H1 (cell line): Measurements from ENCODE around the gene CCDC14. TPM values are rescaled to one million over a fixed set of nuclear protein-coding genes. Genes with fewer than 3 reads are reported as not detected.

Experiments
- CTCF ChIA-PET: fragments of 300-600 bp; sonication (Branson Sonifier 250); formaldehyde crosslinking; loops from one replicate; lab custom pipeline; 2021; ENCODE audit not compliant: partially characterized antibody; lab: Charles Lee
- POLR2A ChIA-PET: fragments of 300-600 bp; sonication (Branson Sonifier 250); formaldehyde crosslinking; loops from one replicate; lab custom pipeline; 2021; ENCODE audit warnings: inconsistent platforms; ENCODE audit not compliant: partially characterized antibody; lab: Charles Lee
- DNase-seq, 2 experiments: peaks; one replicate each; pipeline versions ENCODE4 v3.0.0 to v3.0.0-alpha.2; 2010 to 2022; ENCODE audit warnings: low spot score in 2 of 2, low read depth in 1 of 2, mixed read lengths in 1 of 2
- FAIRE-seq: peaks from 2 replicates; lab custom pipeline; 2011; peaks lifted over from hg19 to GRCh38; lab: Jason Lieb, UNC
- H2AFZ ChIP-seq: 2 replicates; pipeline ENCODE4 v1.8.1; 2012; ENCODE audit warnings: low read length, inconsistent platforms
- H2AK5ac ChIP-seq: 2 replicates; pipeline ENCODE4 v1.6.1; 2013; ENCODE audit warnings: low read depth, low read length
- H2BK120ac ChIP-seq: replicated peaks from 2 replicates; pipeline ENCODE3; 2013; ENCODE audit warnings: low read depth, low read length, inconsistent platforms
- H2BK12ac ChIP-seq: 2 replicates; pipeline ENCODE4 v1.6.1; 2013; ENCODE audit warnings: low read depth, low read length
- H2BK15ac ChIP-seq: 2 replicates; pipeline ENCODE4 v1.6.1; 2013; ENCODE audit warnings: low read length
- H2BK20ac ChIP-seq: 2 replicates; pipeline ENCODE4 v1.6.1; 2013; ENCODE audit warnings: low read length
- H2BK5ac ChIP-seq: 2 replicates; pipeline ENCODE4 v1.6.1; 2013; ENCODE audit warnings: low read depth, low read length
- H3K14ac ChIP-seq: 2 replicates; pipeline ENCODE4 v1.6.1; 2013; ENCODE audit warnings: inconsistent platforms; ENCODE audit not compliant: insufficient read length
- H3K18ac ChIP-seq: 2 replicates; pipeline ENCODE4 v1.6.1; 2013; ENCODE audit warnings: low read length; ENCODE audit errors: extremely low read depth
- H3K23ac ChIP-seq: 2 replicates; pipeline ENCODE4 v1.6.1; 2013; ENCODE audit warnings: inconsistent platforms; ENCODE audit not compliant: insufficient read length
- H3K23me2 ChIP-seq: 2 replicates; pipeline ENCODE4 v1.6.1; 2013; ENCODE audit warnings: low read depth, low read length
- H3K27ac ChIP-seq: 2 replicates; pipeline ENCODE4 v1.6.1; 2011; ENCODE audit warnings: low read depth, low read length, inconsistent platforms
- H3K27me3 ChIP-seq, 4 experiments: replicated peaks in 1 of 4; 1 replicate in 1 of 4; 2 replicates in 3 of 4; pipeline versions ENCODE4 v1.6.1 to v1.8.1; 2011 to 2013; ENCODE audit warnings: low read length in 3 of 4, mild to moderate bottlenecking in 3 of 4, inconsistent platforms in 2 of 4, mixed read lengths in 2 of 4, moderate library complexity in 1 of 4; ENCODE audit not compliant: control insufficient read depth in 3 of 4, insufficient read depth in 3 of 4; ENCODE audit errors: extremely low read depth in 1 of 4
- H3K36me3 ChIP-seq, 4 experiments: 2 replicates each; pipeline versions ENCODE4 v1.6.1 to v1.8.1; 2011 to 2013; ENCODE audit warnings: mild to moderate bottlenecking in 4 of 4, low read length in 3 of 4, moderate library complexity in 2 of 4, control low read depth in 1 of 4, inconsistent platforms in 1 of 4; ENCODE audit not compliant: insufficient read depth in 4 of 4, control insufficient read depth in 2 of 4
- H3K4ac ChIP-seq: replicated peaks from 2 replicates; pipeline ENCODE3; 2013; ENCODE audit warnings: low read length, low read depth, mixed read lengths, inconsistent platforms; ENCODE audit not compliant: insufficient read length
- H3K4me1 ChIP-seq, 4 experiments: replicated peaks in 1 of 4; 1 replicate in 1 of 4; 2 replicates in 3 of 4; pipeline versions ENCODE4 v1.6.1 to v1.8.1; 2011 to 2013; ENCODE audit warnings: low read length in 3 of 4, inconsistent platforms in 2 of 4, mixed read lengths in 1 of 4; ENCODE audit not compliant: insufficient read depth in 4 of 4, control insufficient read depth in 3 of 4
- H3K4me2 ChIP-seq, 2 experiments: 2 replicates each; pipeline versions ENCODE4 v1.6.1 to v1.8.1; 2011 to 2013; ENCODE audit warnings: low read depth in 2 of 2, low read length in 2 of 2, control low read depth in 1 of 2, inconsistent platforms in 1 of 2, mild to moderate bottlenecking in 1 of 2; ENCODE audit not compliant: insufficient read depth in 1 of 2
- H3K4me3 ChIP-seq, 4 experiments: fragments of 200-600, 300-600 bp in 1 of 4; sonication (generic), shearing (Covaris generic), sonication (Bioruptor Twin) in 1 of 4; 2 replicates each; pipeline versions ENCODE4 v1.5.1 to v1.8.1; 2011 to 2016; ENCODE audit warnings: low read length in 4 of 4, low read depth in 3 of 4, control low read depth in 2 of 4, inconsistent platforms in 2 of 4, mild to moderate bottlenecking in 2 of 4, mixed read lengths in 1 of 4, moderate library complexity in 1 of 4; ENCODE audit not compliant: insufficient read depth in 2 of 4; ENCODE audit errors: extremely low read depth in 1 of 4
- H3K56ac ChIP-seq: replicated peaks from 2 replicates; pipeline ENCODE3; 2013; ENCODE audit warnings: low read depth, mild to moderate bottlenecking, mixed read lengths, low read length, inconsistent platforms; ENCODE audit not compliant: insufficient read length
- H3K79me1 ChIP-seq: 2 replicates; pipeline ENCODE4 v1.6.1; 2013; ENCODE audit warnings: low read depth, low read length, control low read depth
- H3K79me2 ChIP-seq, 2 experiments: 2 replicates each; pipeline versions ENCODE4 v1.6.1 to v1.8.1; 2012 to 2013; ENCODE audit warnings: low read length in 2 of 2, mild to moderate bottlenecking in 2 of 2, inconsistent platforms in 1 of 2; ENCODE audit not compliant: insufficient read depth in 2 of 2, control insufficient read depth in 1 of 2
- H3K9ac ChIP-seq, 4 experiments: replicated peaks in 1 of 4; 1 replicate in 1 of 4; 2 replicates in 3 of 4; pipeline versions ENCODE4 v1.6.1 to v1.8.1; 2011 to 2013; ENCODE audit warnings: low read depth in 3 of 4, low read length in 3 of 4, control low read depth in 2 of 4, mild to moderate bottlenecking in 2 of 4, moderate library complexity in 2 of 4, inconsistent platforms in 1 of 4; ENCODE audit errors: extremely low read depth in 1 of 4
- H3K9me3 ChIP-seq, 2 experiments: 2 replicates each; pipeline versions ENCODE4 v1.6.1 to v1.8.1; 2012 to 2013; ENCODE audit warnings: mild to moderate bottlenecking in 2 of 2, moderate library complexity in 2 of 2, control low read depth in 1 of 2, inconsistent platforms in 1 of 2, low read depth in 1 of 2, low read length in 1 of 2, mixed read lengths in 1 of 2; ENCODE audit not compliant: insufficient read depth in 2 of 2
- H4K20me1 ChIP-seq, 2 experiments: replicated peaks in 1 of 2; 2 replicates each; pipeline versions ENCODE3 to v1.8.1; 2011 to 2013; ENCODE audit warnings: inconsistent platforms in 2 of 2, low read length in 2 of 2, mild to moderate bottlenecking in 1 of 2; ENCODE audit not compliant: insufficient read depth in 2 of 2, control insufficient read depth in 1 of 2
- H4K5ac ChIP-seq: 2 replicates; pipeline ENCODE4 v1.6.1; 2013; ENCODE audit warnings: low read length, low read depth, mixed read lengths, inconsistent platforms; ENCODE audit not compliant: insufficient read length
- H4K8ac ChIP-seq: 2 replicates; pipeline ENCODE4 v1.8.0; 2013; ENCODE audit warnings: mild to moderate bottlenecking, moderate library complexity, low read length, inconsistent platforms; ENCODE audit not compliant: insufficient read depth; ENCODE audit errors: extremely low read depth
- H4K91ac ChIP-seq: replicated peaks from 2 replicates; pipeline ENCODE3; 2013; ENCODE audit warnings: low read length, mixed read lengths, inconsistent platforms; ENCODE audit not compliant: insufficient read length
- BACH1 ChIP-seq: IDR thresholded peaks from 2 replicates; pipeline ENCODE4 v1.6.1; 2012; ENCODE audit warnings: low read length, improper control_type of control experiment
- TBP ChIP-seq: IDR thresholded peaks from 2 replicates; pipeline ENCODE4 v1.6.1; 2011; ENCODE audit warnings: low read depth, low read length, improper control_type of control experiment
- WGBS, 2 experiments: shearing (Covaris generic) in 1 of 2; methylation state at CpG; one replicate each; pipeline versions ENCODE4 v1.1.6 to v1.1.7; 2013 to 2015; ENCODE audit warnings: low lambda C conversion rate in 2 of 2, mixed read lengths in 2 of 2, inconsistent platforms in 1 of 2, low coverage in 1 of 2, missing lambda C conversion rate in 1 of 2; ENCODE audit not compliant: insufficient replicate concordance in 2 of 2, insufficient coverage in 1 of 2, insufficient read length in 1 of 2; ENCODE audit errors: extremely low coverage in 1 of 2, missing lambda C conversion rate in 1 of 2; 5-methylcytosine and 5-hydroxymethylcytosine counted together
- polyA plus RNA-seq, 7 experiments: library from polyadenylated mRNA; depleted of rRNA in 3 of 7; stranded (reverse) in 5 of 7; unstranded in 2 of 7; fragments of >200 nt in 5 of 7; fragments of 200-250 nt in 2 of 7; gene quantifications; 1 replicate in 5 of 7; 2 replicates in 1 of 7; 4 replicates in 1 of 7; pipeline versions ENCODE4 v1.2.1 to v1.2.3, GENCODE V29; 2011 to 2013; ENCODE audit warnings: missing spikeins in 2 of 7, mixed read lengths in 2 of 7
- total RNA-seq: library from RNA; stranded (reverse); fragmentation: NEBNext Ultra II Directional; extraction: Animal tissue kit (Norgen Biotek cat#: 25700); gene quantifications from 2 replicates; pipeline ENCODE4 v1.2.1, GENCODE V29; 2021

Gene CCDC14
- total and polyA plus RNA-seq, 2 of the 8 experiments (the other 6 are each of a cell fraction or from before 2014, with no cell fraction given) = 53.6 to 95.7 TPM

- 85% methylated on average over 3 of the region's 3 CpGs; no CpG with 5 or more reads in 1 of the 2 experiments for WGBS, 2 experiments
- Histone ChIP-seq H3K4me1 (no peaks in the 10 kb centered on the region; a peak in 1 of 7 replicates), H3K23me2 (no peaks in the 10 kb centered on the region), H4K20me1 (no peaks in the 10 kb centered on the region), H2BK12ac (no peak overlapping the region), H3K27me3 (peaks cover 2 to 13% (median 10%) of the 10 kb centered on the region in 4 experiments; a peak in 6 of 7 replicates), H4K91ac (no peak overlapping the region), H3K23ac (no peak overlapping the region), H3K9me3 (no peaks in the 10 kb centered on the region), H3K79me2 (no peaks in the 10 kb centered on the region), H2BK5ac (no peak overlapping the region), H2AK5ac (no peak overlapping the region), H3K4me3 (no peak overlapping the region), H3K18ac (no peak overlapping the region), H3K36me3 (no peaks in the 10 kb centered on the region), H2AFZ (no peak overlapping the region), H2BK20ac (no peak overlapping the region), H3K27ac (no peak overlapping the region), H3K4ac (no peak overlapping the region), H3K14ac (no peak overlapping the region), H4K5ac (no peak overlapping the region), H2BK15ac (no peak overlapping the region), H2BK120ac (no peak overlapping the region), H3K56ac (no peak overlapping the region), H3K9ac (no peak overlapping the region; a peak in 1 of 7 replicates), H3K79me1 (no peaks in the 10 kb centered on the region), H3K4me2 (no peak overlapping the region), H4K8ac (no peak overlapping the region)
- FAIRE-seq (no peak), DNase-seq (no peak)
- POLR2A ChIA-PET = no interaction called here
- CTCF ChIA-PET = no interaction called here
- TF ChIP-seq TBP (no peak), BACH1 (no peak)
Observed at GRCh38 chr3:123984957-123985356, 23.9 kb upstream of the CCDC14 start.
